Measurements from ENCODE around the gene IFT43.

IFT43 gene

DNA sequence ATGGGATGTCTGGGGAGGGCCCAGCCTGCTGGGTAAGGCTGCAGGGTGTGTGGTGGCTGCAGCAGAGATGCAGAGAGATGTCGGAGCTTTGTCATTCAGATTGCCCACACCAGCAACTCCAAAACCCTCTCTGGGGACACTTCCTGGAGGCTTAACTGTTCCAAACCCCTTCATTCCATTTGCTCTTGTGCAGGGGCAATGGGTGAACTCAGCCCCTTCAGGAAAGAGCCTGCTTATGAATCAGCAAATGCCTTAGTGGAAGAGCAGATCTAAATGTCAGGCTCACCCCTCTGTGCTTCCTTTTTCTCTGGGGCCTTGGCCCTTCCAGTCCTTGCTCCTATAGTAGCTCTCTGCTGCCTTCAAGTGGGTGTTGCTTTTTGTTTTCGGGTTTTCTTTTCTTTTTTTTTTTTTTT lies 129.5 kb downstream of the IFT43 start:
- DNase-seq = no peak

- no peak for DNase-seq
Measured at GRCh38 chr14:76117789-76118484, 132.4 kb downstream of the IFT43 start.

GRCh38 chr14:76118594-76118993 lies 133.0 kb downstream of the IFT43 start:
- no peak for DNase-seq

DNA sequence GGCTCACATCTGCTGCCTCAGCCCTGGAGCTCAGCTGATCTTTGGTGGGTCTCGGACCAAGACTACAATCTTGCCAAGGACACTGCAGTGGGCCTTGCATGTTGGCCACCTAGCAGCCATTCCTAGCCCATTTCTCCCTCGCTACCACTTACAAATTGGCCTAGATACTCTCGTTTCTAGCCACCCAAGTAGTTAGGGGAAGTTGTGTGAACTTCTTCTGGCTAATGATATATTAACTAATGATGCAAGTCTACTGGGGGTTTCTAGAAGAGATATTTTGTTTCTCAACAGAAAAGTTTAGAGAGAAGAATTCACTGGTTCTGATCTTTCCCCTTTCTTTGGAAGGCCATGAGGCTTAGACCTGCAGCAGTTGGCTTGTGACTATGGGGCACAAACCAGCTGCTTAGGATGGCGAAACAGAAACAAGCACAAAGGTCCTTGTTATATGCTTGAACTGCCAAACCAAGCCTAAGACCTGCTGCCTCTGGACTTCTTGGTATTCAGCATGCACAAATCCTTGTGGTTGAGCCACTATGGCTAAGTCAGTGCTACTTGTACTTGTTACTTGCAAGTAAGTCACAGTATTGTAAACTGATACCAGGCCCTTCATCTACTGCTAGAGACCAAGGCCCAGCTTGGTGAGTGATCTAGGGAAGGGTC lies 135.7 kb downstream of the IFT43 start:
- DNase-seq = no peak

DNA sequence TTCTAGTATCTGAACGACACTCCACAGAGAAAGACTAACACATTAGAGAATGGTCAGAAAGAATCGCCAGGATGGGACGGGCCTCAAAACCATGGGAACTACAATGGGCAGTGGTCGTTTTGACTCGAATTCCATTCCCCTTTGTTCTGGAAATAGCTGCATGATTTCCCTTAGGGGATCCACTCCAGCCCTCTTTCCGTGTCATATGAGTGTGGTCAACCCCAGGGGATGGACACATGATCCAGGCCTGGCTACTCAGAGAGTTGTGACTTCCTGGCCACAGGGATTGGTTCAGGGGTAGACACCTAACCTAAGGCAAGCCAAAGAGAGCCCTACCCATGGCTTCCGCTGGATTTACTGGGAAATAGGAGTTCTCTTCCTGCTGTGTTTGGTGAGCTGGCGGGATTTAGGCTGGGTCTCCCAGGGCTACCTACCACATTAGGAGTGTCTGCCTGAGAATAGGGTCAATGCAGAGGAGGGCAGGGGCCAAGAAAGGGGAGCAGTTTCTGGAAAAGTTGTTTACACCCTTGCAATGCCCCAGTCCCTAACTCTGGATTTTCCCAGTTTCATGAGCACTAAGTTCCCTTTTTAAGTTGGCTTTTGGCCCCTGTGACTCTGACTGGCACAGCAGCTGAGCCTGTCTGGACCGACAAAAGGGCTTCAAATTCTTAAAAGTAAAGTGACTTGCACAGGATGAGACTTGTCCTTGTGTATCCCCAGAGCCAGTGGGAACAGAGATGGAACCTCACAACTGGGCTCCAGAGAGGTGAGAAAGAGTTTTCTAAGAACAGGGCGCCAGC lies 138.1 kb downstream of the IFT43 start:
- DNase-seq = no peak

GRCh38 chr14:76125511-76125910 lies 139.9 kb downstream of the IFT43 start:
- no peak for DNase-seq

- no peak for DNase-seq
Measured at GRCh38 chr14:76126076-76126475, 140.5 kb downstream of the IFT43 start.

- no peak for DNase-seq
Measured at GRCh38 chr14:76129851-76130576, 144.5 kb downstream of the IFT43 start.

DNA sequence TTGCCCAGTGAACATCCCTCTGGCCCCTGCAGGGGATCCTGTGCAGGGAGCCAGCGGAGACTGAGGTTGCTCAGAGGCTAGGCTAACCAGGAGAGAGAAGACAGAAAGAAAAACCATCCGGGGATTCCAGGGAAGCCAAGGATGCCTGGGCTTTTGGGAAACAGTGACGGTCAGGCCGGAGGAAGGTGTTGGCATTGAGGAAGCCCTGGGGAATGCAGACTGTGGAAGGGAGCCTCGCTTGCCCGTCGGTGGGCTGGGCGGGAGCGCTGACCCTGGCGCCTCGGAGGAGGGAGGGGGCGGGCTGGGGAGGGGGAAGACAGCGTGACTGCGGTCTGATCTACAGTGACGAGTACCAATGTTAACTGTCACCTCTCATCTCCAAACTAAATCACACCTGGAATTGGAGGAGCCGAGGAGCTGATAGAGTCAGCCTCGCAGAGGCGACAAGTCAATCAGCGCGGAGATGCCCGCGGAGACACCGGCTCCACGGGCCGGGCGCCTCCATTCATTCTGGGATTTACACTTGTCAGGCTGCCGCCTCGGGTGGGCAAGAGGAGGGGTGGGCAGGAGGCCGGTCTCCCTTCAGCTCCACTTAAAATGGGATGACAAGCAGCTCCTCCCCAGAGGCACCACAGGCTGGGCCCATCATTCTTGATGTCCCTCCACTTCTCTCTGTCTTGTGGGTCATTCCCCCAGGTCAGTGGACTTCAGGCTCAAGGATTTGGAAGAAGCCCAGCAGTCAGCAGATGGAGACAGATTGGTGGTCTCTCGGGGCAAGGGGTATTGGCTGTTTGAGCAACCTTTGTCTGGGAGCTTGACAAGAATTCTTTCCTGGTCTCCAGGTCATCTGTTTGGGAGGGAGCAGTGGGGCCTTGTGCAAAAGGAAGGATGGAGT lies 145.8 kb downstream of the IFT43 start:
- no peak for DNase-seq

GRCh38 chr14:76133103-76133502 lies 147.5 kb downstream of the IFT43 start:
- no peak for DNase-seq

Data from NCI-H446 treated with DMSO at 0.1 percent for 48 hours (cell line).